SK-N-MC (cell line): ENCODE results near the gene HK3.

Experiments
- EZH2 ChIP-seq: fragments of 200-600 bp; sonication (generic); IDR thresholded peaks from one replicate; pipeline ENCODE4 v1.6.1; 2017; ENCODE audit warnings: antibody characterized with exemption
- FOXP2 ChIP-seq: optimal IDR thresholded peaks from 2 replicates; pipeline ENCODE3; 2011; ENCODE audit warnings: mild to moderate bottlenecking, moderate library complexity; ENCODE audit not compliant: insufficient read depth; ENCODE audit errors: extremely low read length, control extremely low read depth
- POLR2AphosphoS5 ChIP-seq: IDR thresholded peaks from 2 replicates; pipeline ENCODE4 v1.6.1; 2012; ENCODE audit warnings: mild to moderate bottlenecking, low read depth, low read length, borderline replicate concordance

GRCh38 chr5:176888016-176888864, 10.9 kb downstream of the HK3 start:
- TF ChIP-seq POLR2AphosphoS5 (no peak), EZH2 (no peak), FOXP2 (no peak)
